IPS-20b (cell line): ENCODE measurements around the gene C6.

Experiments used
- H3K27ac ChIP-seq: one replicate; pipeline ENCODE4 v1.5.1; 2013; ENCODE audit warnings: low read length
- H3K27me3 ChIP-seq: 2 replicates; pipeline ENCODE4 v1.6.1; 2013; ENCODE audit warnings: mild to moderate bottlenecking, low read length, inconsistent platforms; ENCODE audit not compliant: insufficient read depth
- H3K36me3 ChIP-seq: 2 replicates; pipeline ENCODE4 v1.6.1; 2013; ENCODE audit warnings: low read depth, mild to moderate bottlenecking, inconsistent platforms, low read length, moderate library complexity; ENCODE audit not compliant: insufficient read depth
- H3K4me1 ChIP-seq: 2 replicates; pipeline ENCODE4 v1.6.1; 2013; ENCODE audit warnings: mild to moderate bottlenecking, control low read depth, inconsistent platforms, low read length, moderate library complexity; ENCODE audit not compliant: insufficient read depth
- H3K4me3 ChIP-seq: 2 replicates; pipeline ENCODE4 v1.5.1; 2013; ENCODE audit warnings: mild to moderate bottlenecking, low read length, inconsistent platforms
- H3K9ac ChIP-seq: 2 replicates; pipeline ENCODE4 v1.6.1; 2013; ENCODE audit warnings: low read depth, mild to moderate bottlenecking, inconsistent platforms, low read length, moderate library complexity
- H3K9me3 ChIP-seq: 2 replicates; pipeline ENCODE4 v1.6.1; 2013; ENCODE audit warnings: mild to moderate bottlenecking, low read depth, low read length, inconsistent platforms; ENCODE audit not compliant: insufficient read depth

Gene C6

GRCh38 chr5:41112486-41113455 lies 100.6 kb downstream of the C6 start:
- Histone ChIP-seq H3K4me3 (no peak overlapping the region), H3K27ac (no peak overlapping the region), H3K36me3 (no peaks in the 10 kb centered on the region), H3K27me3 (no peaks in the 10 kb centered on the region), H3K9me3 (no peaks in the 10 kb centered on the region), H3K9ac (no peak overlapping the region), H3K4me1 (no peaks in the 10 kb centered on the region)

- H3K9ac ChIP-seq: no peak overlapping the region
- H3K4me1 ChIP-seq: no peaks in the 10 kb centered on the region
- no peaks in the 10 kb centered on the region for H3K27me3 ChIP-seq
- no peak overlapping the region for H3K4me3 ChIP-seq
- H3K27ac ChIP-seq: no peak overlapping the region
- no peaks in the 10 kb centered on the region for H3K9me3 ChIP-seq
- H3K36me3 ChIP-seq: no peaks in the 10 kb centered on the region
Observed at GRCh38 chr5:41109186-41109585, 104.1 kb downstream of the C6 start.

GRCh38 chr5:41102341-41102740 lies 111.0 kb downstream of the C6 start:
- Histone ChIP-seq H3K9ac (no peak overlapping the region), H3K36me3 (no peaks in the 10 kb centered on the region), H3K27ac (no peak overlapping the region), H3K27me3 (no peaks in the 10 kb centered on the region), H3K4me1 (no peaks in the 10 kb centered on the region), H3K9me3 (no peaks in the 10 kb centered on the region), H3K4me3 (no peak overlapping the region)

- H3K27me3 ChIP-seq: no peaks in the 10 kb centered on the region
- no peaks in the 10 kb centered on the region for H3K9me3 ChIP-seq
- no peak overlapping the region for H3K27ac ChIP-seq
- H3K9ac ChIP-seq: no peak overlapping the region
- no peak overlapping the region for H3K4me3 ChIP-seq
- no peaks in the 10 kb centered on the region for H3K4me1 ChIP-seq
- no peaks in the 10 kb centered on the region for H3K36me3 ChIP-seq
Observed at GRCh38 chr5:41097642-41098041, 115.7 kb downstream of the C6 start.

- Histone ChIP-seq H3K9ac (no peak overlapping the region), H3K9me3 (no peaks in the 10 kb centered on the region), H3K27me3 (no peaks in the 10 kb centered on the region), H3K4me3 (no peak overlapping the region), H3K36me3 (no peaks in the 10 kb centered on the region), H3K4me1 (no peaks in the 10 kb centered on the region), H3K27ac (no peak overlapping the region)
Observed at GRCh38 chr5:41095324-41096101, 117.8 kb downstream of the C6 start.

GRCh38 chr5:41094871-41095270 lies 118.5 kb downstream of the C6 start:
- Histone ChIP-seq H3K9ac (no peak overlapping the region), H3K36me3 (no peaks in the 10 kb centered on the region), H3K4me3 (no peak overlapping the region), H3K27ac (no peak overlapping the region), H3K4me1 (no peaks in the 10 kb centered on the region), H3K9me3 (no peaks in the 10 kb centered on the region), H3K27me3 (no peaks in the 10 kb centered on the region)

- Histone ChIP-seq H3K9me3 (no peaks in the 10 kb centered on the region), H3K4me1 (no peaks in the 10 kb centered on the region), H3K27ac (no peak overlapping the region), H3K9ac (no peak overlapping the region), H3K36me3 (no peaks in the 10 kb centered on the region), H3K27me3 (no peaks in the 10 kb centered on the region), H3K4me3 (no peak overlapping the region)
Observed at GRCh38 chr5:41093803-41094202, 119.5 kb downstream of the C6 start.
